Right ventricle myocardium superior (tissue), 1 donor: Measurements from ENCODE around the gene HACE1. TPM values are rescaled to one million over a fixed set of nuclear protein-coding genes. Genes with fewer than 3 reads are reported as not detected.
"Not testable (repeated sequence)": the region's sequence is repeated elsewhere in the genome, so short reads cannot be mapped to it uniquely, and the experiment has no call there.

Source experiments
- ATAC-seq: fragments of 200-7000 bp; cut with Tn5 transposase; one replicate; pipeline ENCODE4 v1.9.1; 2020; ENCODE audit warnings: mild to moderate bottlenecking; ENCODE audit not compliant: poor library complexity
- DNase-seq: peaks from one replicate; pipeline ENCODE4 v3.0.0-alpha.2; 2020
- intact Hi-C: fragments of 100-400 bp; cut with DNase I; formaldehyde crosslinking; loops from one replicate; pipeline ENCODE4 v1.11.2; 2022
- total RNA-seq: library from RNA; stranded (reverse); fragmentation: NEBNext Ultra II Directional; extraction: Animal tissue kit (Norgen Biotek cat#: 25700); gene quantifications from one replicate; pipeline ENCODE4 v1.2.1, GENCODE V29; 2021
- donor health status: DM: no; HTN: yes; CAD: no; lungs with severe emphysema.

Gene HACE1
- total RNA-seq, 1 donor from 2014 or later: 5.8 TPM

DNA sequence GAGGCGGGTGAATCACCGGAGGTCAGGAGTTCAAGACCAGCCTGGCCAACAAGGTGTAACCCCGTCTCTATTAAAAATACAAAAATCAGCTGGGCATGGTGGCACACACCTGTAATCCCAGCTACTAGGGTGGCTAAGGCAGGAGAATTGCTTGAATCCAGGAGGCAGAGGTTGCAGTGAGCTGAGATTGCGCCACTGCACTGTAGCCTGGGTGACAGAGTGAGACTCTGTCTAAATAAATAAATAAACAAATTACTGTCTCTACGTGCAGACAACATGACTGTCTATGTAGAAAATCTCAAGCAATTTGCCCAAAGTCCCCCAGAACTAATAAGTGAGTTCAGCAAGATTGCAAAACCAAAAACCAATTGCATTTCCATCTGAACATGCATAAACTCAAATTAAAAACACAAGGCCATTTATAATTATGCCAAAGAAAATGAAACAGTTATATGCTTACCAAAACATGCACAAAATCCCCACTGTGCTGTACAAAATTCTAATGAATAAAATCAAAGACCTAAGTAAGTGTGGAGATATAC lies 23.2 kb downstream of the HACE1 start:
- ATAC-seq, DNase-seq, intact Hi-C loops: not testable (repeated sequence)

DNA sequence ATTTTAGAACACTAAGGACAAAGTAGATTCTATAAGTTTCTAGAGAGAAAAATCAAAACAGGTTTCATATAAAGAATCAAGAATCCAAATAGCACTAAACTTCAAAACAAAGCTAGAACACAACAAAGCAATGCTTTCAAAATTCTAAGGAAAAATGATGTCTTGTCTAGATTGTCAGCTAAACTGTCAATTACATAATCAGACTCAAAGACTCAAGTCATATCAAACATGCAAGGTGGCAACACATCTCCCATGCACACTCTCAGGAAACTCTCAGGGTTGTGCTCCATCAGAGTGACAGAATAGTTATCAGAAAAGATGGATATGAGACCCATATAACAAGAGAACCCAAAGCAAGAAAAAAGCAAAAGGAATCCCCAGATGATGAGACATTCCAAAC lies 23.9 kb downstream of the HACE1 start:
- ATAC-seq: no peak
- no peak for DNase-seq
- intact Hi-C loops: no loop called here

DNA sequence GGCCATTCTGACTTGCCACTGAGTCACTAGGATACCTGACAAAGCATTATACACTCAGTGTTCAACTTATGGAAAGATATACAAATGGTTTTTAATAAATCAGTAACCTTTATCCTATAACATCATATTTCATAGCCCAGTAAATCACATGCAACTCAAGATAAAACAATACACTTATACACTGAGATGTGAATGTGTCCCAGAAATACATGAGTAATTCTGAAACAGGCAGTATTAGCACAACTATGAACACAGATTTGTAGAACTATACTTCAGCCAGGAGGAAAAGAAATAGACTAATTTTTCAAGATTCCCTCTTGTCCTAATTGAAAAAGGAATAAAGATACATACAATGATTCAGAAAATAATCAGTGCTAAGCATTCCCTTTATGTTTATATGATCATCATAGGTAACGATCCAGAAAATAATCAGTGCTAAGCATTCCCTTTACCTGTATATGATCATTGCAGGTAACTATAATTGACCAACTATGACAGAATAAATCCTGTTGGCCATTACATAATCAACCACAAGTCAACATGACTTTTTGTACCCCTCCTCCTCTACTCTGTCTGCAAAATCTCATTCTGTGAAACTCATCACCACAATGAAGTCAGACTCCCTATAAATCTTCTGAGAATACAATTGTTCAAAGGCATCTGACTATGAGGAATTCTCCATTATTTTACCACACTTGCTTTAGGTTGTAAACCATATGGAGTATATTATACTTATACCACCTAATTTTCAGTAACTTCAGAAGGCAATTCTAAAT lies 30.3 kb downstream of the HACE1 start:
- ATAC-seq: no peak
- intact Hi-C loops: no loop called here
- DNase-seq: no peak

DNA sequence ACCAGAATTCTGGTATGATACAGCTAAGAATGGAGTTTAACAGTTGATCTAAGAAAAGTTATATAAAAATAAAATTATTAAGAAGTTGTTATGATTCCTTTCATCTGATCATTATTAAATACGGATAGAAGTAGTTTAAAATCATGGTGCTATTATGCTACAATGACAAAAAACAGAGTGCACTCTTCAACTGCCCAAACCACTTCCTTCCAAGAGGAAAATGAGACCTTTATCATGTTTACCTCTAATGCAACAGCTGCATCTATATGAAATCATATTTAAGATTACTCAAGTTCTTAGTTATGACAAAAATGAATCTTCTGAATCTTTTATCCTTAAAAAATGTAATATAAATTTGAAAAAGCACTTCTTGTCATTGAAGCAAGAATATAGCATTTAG lies 31.2 kb downstream of the HACE1 start:
- ATAC-seq (no peak), DNase-seq (no peak)
- intact Hi-C loops: no loop called here

DNA sequence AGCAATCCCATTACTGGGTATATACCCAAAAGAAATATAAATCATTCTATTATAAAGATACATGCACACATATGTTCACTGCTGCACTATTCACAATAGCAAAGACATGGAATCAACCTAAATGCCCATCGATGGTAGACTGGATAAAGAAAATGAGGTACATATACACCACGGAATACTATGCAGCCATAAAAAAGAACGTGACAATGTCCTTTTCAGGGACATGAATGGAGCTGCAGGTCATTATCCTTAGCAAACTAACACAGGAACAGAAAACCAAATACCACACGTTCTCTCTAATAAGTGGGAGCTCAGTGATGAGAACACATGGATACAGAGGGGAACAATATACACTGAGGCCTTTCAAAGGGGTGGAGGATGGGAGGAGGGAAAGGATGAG lies 38.9 kb downstream of the HACE1 start:
- not testable (repeated sequence) for DNase-seq, ATAC-seq

DNA sequence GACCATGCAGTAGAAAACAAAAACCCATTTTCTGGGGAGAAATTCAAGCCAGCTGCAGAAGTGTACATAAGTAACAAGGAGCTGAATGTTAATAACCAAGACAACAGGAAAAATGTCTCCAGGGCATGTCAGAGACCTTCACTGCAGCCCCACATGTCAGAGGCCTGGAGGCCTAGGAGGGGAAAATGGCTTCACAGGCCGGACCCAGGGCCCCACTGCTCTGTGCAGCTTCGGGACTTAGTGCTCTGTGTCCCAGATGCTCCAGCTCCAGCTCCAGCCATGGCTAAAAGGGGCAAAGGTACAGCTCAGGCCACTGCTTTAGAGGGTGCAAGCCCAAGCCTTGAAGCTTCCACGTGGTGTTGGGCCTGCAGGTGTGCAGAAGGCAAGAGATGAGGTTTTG lies 43.6 kb downstream of the HACE1 start:
- intact Hi-C loops: no loop called here
- ATAC-seq: no peak
- no peak for DNase-seq

More for the DNA sequence above, 38.9 kb downstream of the HACE1 start:
- intact Hi-C loops: not testable (repeated sequence)

DNA sequence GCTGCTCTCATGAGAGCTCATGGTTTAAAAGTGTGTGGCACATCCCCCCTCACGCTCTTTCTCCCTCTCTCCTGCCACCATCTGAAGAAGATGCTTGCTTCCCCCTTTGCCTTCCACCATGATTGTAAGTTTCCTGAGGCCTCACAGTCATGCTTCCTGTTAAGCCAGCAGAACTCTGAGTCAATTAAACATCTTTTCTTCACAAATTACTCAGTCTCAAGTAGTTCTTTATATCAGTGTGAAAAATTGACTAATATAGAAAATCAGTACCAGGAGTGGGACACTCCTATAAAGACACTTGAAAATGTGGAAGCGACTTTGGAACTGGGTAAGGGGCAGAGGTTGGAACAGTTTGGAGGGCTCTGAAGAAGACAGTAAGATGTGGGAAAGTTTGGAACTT lies 45.0 kb downstream of the HACE1 start:
- intact Hi-C loops: no loop called here
- DNase-seq (no peak), ATAC-seq (no peak)

DNA sequence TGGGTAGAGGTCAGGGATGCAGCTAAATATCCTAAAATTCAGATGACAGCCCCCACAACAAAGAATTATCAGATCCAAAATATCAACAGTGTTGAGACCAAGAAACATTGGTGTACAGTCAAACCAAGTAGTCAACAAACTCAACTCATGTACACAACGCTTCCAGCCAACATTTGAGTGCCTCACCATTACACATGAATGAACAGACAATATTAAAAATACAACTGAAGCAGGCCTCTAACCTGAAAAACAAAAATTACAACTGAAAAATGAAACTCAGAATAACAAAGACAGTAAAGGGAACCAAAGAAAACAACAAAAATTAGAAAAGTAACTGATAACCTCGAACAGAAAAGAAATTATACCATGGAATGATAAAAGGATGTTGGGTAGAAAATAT lies 46.2 kb downstream of the HACE1 start:
- no peak for ATAC-seq
- intact Hi-C loops: no loop called here

DNA sequence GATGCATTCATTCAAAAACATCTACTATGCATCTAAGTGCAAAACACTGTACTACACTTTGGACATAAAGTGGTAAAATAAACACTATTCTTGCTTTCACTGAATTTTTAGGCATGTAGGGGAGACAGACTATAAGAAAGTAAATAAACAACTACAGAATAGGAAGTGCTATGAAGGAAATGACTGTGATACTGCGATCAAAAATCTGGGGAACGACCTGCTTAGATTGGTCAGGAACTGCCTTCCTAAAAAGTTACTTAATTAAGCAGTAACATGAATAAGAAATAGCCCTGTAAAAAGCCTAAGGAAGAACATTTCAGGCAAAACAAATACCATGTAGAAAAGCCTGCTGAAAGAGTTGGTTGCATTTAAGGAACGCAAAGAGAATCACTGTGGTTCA lies 50.6 kb downstream of the HACE1 start:
- intact Hi-C loops: no loop called here
- DNase-seq: no peak
- no peak for ATAC-seq

More for the DNA sequence above, 46.2 kb downstream of the HACE1 start:
- no peak for DNase-seq

DNA sequence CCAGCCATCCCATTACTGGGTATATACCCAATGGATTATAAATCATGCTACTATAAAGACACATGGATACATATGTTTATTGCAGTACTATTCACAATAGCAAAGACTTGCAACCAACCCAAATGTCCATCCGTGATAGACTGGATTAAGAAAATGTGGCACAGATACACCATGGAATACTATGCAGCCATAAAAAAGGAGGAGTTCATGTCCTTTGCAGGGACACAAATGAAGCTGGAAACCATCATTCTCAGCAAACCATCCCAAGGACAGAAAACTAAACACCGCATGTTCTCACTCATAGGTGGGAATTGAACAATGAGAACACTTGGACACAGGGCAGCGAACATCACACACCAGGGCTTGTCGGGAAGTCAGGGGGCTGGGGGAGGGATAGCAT lies 54.4 kb downstream of the HACE1 start:
- ATAC-seq, DNase-seq, intact Hi-C loops: not testable (repeated sequence)

DNA sequence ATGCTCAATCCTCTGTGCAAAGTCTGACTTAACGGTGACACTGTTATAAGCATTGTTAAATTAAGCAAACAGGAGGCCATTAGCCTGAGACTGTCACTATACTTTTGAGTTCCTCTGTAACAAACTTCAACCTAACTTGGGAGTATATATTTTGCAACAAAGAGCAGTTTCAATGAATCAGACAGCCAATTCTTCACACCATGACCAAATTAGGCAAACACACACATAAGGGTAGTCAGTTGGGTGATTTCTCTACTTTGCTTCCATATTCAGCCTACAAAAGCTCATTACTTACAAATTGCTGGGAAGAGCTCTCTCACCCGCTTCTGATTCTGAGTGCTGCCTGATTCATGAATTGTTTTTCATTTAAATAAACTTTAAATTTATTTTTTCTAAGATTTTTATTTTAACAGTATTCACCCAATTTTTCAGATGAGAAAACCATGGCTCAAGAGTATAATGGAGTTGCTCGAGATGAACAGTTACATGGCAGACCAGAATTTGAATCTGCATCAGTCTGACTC lies 60.5 kb downstream of the HACE1 start:
- intact Hi-C loops: no loop called here
- no peak for DNase-seq
- no peak for ATAC-seq

DNA sequence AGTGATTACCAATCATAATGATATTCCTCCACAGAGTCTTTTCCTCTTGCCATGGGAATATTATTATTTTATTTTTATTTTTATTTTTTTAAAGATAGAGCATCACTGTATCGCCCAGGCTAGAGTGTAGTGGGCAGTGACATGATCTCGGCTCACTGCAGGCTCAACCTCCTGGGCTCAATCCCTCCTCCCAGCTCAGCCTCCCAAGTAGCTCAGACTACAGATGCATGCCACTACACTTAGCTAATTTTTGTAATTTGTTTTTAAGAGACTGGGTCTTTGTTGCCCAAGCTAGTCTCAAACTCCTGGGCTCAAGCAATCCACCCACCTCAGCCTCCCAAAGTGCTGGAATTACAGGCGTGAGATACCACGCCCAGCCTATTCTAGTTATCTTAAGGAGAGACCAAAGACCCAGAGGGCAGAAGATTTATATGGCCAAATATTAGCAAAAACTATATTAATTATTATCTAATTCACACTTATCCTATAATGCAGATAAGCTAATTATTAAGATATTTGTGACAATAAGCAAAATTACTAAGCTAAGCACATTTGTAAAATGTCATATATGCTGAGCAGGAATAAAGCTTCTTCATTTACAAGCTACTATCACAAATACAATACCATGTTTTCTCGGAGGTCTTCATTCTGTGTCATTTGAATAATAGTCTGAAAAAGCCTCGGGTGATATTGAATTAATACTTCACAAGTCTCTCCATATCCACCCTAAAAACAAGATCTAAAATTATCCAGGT lies 63.5 kb downstream of the HACE1 start:
- no peak for DNase-seq
- no peak for ATAC-seq
- intact Hi-C loops: no loop called here

DNA sequence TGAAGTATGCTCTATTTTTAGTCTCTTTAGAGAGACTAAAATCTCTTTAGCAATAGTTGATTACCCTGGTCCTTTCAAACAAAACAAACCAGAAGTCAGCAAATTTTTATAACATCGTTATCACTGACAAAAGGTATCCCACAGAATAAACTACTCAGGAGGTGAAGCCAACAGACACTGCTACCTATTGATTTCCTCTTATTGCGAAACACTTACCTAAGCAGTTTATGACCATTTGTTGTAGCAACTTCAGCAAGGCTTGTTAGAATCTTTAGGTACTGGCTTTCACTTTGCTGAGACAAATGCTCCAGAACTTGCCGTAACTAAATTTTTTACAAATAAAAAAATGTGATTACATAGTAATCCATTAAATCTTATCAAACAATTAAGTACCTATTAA lies 64.4 kb downstream of the HACE1 start:
- no peak for ATAC-seq
- intact Hi-C loops: no loop called here
- DNase-seq: no peak

DNA sequence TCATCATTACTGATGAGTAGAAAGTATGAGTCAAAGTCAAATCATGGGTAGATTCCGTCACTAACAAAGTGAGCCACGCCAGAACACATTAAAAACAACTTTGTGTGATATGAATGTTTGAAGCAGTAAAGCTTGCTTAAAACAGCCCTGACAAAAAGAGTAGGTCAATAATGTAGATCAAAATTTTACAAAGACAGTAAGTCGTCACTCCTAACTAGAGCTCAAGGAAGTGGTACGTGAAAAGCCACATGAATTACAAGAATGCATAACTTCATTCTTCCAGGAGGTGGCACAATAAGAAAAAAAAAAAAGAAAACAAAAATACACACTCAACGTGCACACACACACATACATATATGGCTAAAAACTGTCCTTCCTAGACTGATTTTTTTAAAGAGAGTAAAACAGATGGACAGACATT lies 69.9 kb downstream of the HACE1 start:
- DNase-seq: no peak
- intact Hi-C loops: no loop called here
- ATAC-seq: no peak

DNA sequence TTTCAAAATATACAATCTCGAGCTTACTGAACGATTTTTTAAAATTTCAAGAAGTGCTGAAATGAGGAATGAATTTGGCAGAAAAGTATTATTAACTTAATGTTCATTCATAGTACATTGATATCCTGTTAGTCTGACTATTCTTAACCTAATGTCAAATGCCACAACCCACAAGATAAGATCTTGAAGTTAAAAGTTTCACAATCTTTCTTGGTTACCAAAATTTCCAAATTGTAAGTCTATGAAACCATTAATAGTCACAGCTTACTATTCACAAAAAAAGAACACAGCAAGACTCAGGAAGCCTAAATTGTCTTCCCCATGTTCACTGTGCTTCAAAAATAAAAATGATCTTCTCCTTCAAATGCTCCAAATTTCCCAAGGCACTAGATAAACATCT lies 71.3 kb downstream of the HACE1 start:
- intact Hi-C loops: no loop called here
- no peak for ATAC-seq

DNA sequence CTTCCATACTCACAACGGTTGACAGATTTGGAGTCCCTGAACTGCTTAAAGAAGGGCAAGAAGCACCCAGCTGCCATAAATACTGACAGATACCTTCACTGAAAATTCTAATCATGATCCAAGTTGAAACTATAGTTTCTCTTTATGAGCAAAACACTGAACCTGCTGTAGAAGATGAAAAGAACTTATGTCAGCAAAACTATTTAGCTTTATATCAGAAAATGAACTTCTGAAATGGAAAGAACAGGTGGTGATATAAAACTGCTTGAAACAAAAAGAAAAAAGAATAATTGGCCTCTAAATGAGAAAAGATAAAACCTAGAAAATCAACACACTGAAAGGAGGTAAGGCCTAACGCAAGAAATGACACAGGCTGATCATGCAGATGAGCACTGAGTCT lies 72.4 kb downstream of the HACE1 start:
- ATAC-seq: no peak
- DNase-seq: no peak
- intact Hi-C loops: no loop called here

More for the DNA sequence above, 71.3 kb downstream of the HACE1 start:
- DNase-seq: no peak

DNA sequence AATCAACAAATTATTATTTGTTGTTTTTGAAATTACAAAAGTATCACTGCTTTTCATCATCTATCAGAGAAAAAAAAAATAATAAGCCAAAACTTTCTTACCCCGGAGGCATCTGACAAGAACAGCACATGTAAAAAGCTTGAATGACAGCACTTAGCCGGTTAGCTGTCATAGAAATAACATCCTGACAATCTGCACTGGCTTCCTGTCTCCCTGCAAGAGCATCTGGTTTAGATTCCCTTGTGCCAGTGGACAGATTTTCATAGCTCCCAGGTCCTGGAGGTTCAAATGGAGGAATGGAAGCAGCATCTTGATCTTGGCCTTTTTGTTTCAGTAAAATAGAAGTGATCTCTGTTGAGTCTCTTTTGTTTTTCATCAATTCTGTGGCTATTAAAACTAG lies 74.8 kb downstream of the HACE1 start:
- intact Hi-C loops: no loop called here
- DNase-seq: no peak
- ATAC-seq: no peak

DNA sequence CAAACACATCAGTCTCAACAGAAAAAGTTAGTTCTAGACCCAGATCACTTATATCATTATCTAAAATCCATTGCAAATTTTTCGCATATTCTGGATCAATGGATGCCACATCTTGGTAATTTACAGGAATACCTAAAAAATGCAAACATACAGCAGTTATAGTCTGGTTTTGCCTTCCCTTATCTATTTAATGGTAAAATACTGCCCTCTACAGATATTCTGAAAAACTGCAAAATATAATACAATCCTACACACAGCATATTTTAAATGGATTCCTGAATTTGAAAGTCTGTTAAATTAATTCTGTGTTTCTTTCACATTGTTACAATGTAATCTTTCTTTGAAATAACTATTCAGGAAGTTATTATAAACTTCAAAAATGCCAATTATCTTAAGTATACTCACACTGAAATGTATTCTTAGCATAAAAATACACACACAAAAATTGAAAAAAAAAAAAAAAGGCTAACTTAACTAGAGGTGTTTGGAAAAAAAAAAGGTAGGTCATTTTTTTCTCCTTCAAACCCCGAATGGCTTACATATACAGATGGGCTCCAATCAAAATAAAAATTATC lies 88.4 kb downstream of the HACE1 start:
- DNase-seq (no peak), ATAC-seq (peak; percentile 55)
- intact Hi-C loops: no loop called here

DNA sequence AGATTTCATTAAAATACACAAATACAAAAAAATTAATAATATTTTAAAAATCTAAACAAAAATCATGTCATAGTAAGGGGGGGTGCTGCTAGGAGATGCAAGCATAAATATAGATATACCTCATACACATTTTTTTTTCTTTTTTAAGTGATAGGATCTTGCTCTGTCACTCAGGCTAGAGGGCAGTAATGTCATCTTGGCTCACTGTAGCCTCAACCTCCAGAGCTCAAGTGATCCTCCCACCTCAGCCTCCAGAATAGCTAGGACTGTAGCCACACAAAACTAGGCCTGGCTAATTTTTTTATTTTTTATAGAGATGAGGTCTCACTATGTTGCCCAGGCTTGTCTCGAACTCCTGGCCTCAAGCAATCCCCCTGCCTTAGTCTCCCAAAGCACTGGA lies 90.8 kb downstream of the HACE1 start:
- intact Hi-C loops: no loop called here
- DNase-seq (no peak), ATAC-seq (no peak)
